HEK293T (cell line): ENCODE data around the gene SH3BP5.
A peak's percentile ranks its signal among the peaks of the same experiment; 100 is the strongest.

Experiments used
- CTCF ChIA-PET: fragments of 350-600 bp; formaldehyde crosslinking; extraction: SDS; loops from one replicate; lab custom pipeline; 2021; ENCODE audit warnings: antibody characterized with exemption, inconsistent platforms; lab: Yijun Ruan, JAX
- POLR2A ChIA-PET: fragments of 350-600 bp; formaldehyde crosslinking; extraction: SDS; loops from one replicate; lab custom pipeline; 2020; ENCODE audit warnings: antibody characterized with exemption, inconsistent platforms; lab: Yijun Ruan, JAX
- DNase-seq: peaks from one replicate; pipeline ENCODE4 v3.0.0; 2012; ENCODE audit warnings: mixed read lengths; ENCODE audit errors: extremely low spot score
- ARNT ChIP-seq: fragments of 450-650 bp; IDR thresholded peaks from 2 replicates; pipeline ENCODE4 v1.6.1; 2017; ENCODE audit warnings: mild to moderate bottlenecking
- BHLHE40 ChIP-seq: fragments of 450-650 bp; IDR thresholded peaks from 2 replicates; pipeline ENCODE4 v1.6.1; 2016; ENCODE audit warnings: mild to moderate bottlenecking, moderate library complexity, borderline replicate concordance
- CTBP1 ChIP-seq: fragments of 450-650 bp; IDR thresholded peaks from 2 replicates; pipeline ENCODE4 v1.6.1; 2016; ENCODE audit warnings: borderline replicate concordance
- ELF4 ChIP-seq: fragments of 450-650 bp; IDR thresholded peaks from 2 replicates; pipeline ENCODE4 v1.6.1; 2017; ENCODE audit warnings: antibody characterized with exemption
- FOXA1 ChIP-seq: fragments of 450-650 bp; IDR thresholded peaks from 2 replicates; pipeline ENCODE4 v1.6.1; 2016; ENCODE audit warnings: mild to moderate bottlenecking
- FOXK2 ChIP-seq: fragments of 450-650 bp; IDR thresholded peaks from 2 replicates; pipeline ENCODE4 v1.6.1; 2016; ENCODE audit warnings: mild to moderate bottlenecking
- FOXM1 ChIP-seq: fragments of 450-650 bp; IDR thresholded peaks from 2 replicates; pipeline ENCODE4 v1.6.1; 2017; ENCODE audit warnings: mild to moderate bottlenecking, borderline replicate concordance
- HDGF ChIP-seq: fragments of 450-650 bp; IDR thresholded peaks from 2 replicates; pipeline ENCODE4 v1.6.1; 2017; ENCODE audit warnings: antibody characterized with exemption, borderline replicate concordance
- L3MBTL2 ChIP-seq: fragments of 450-650 bp; conservative IDR thresholded peaks from 2 replicates; pipeline ENCODE4 v1.6.1; 2016; ENCODE audit warnings: mild to moderate bottlenecking
- LEF1 ChIP-seq: fragments of 450-650 bp; IDR thresholded peaks from 2 replicates; pipeline ENCODE4 v1.6.1; 2017; ENCODE audit warnings: mild to moderate bottlenecking, borderline replicate concordance
- NFRKB ChIP-seq: fragments of 450-650 bp; IDR thresholded peaks from 2 replicates; pipeline ENCODE4 v1.6.1; 2016; ENCODE audit warnings: mild to moderate bottlenecking, moderate library complexity
- PKNOX1 ChIP-seq: fragments of 450-650 bp; IDR thresholded peaks from 2 replicates; pipeline ENCODE4 v1.6.1; 2016
- SP1 ChIP-seq: fragments of 450-650 bp; IDR thresholded peaks from 2 replicates; pipeline ENCODE4 v1.6.1; 2017
- SUZ12 ChIP-seq: fragments of 450-650 bp; IDR thresholded peaks from 2 replicates; pipeline ENCODE4 v1.6.1; 2016; ENCODE audit warnings: mild to moderate bottlenecking
- TARDBP ChIP-seq: fragments of 450-650 bp; IDR thresholded peaks from 2 replicates; pipeline ENCODE4 v1.6.1; 2016
- ZNF384 ChIP-seq: fragments of 450-650 bp; IDR thresholded peaks from 2 replicates; pipeline ENCODE4 v1.6.1; 2016

The SH3BP5 gene

GRCh38 chr3:15271785-15272381 is 60.5 kb downstream of the SH3BP5 start:
- TF ChIP-seq ZNF384 (no peak), ARNT (no peak), HDGF (no peak), CTBP1 (no peak), LEF1 (no peak)
- ChIA-PET CTCF (interaction anchor here (0.6 to 1.2 kb wide), 2 partner anchors 90 to 164 kb away, joined by 3 to 5 read pairs; no protein-coding TSS in a partner anchor), POLR2A (no interaction called here)
- DNase-seq, result no peak

- ChIA-PET POLR2A (no interaction called here), CTCF (no interaction called here)
Observed at GRCh38 chr3:15271030-15271429, 61.4 kb downstream of the SH3BP5 start.

GRCh38 chr3:15269091-15269989 is 63.0 kb downstream of the SH3BP5 start:
- CTCF ChIA-PET, result interaction anchor here (0.7 to 1.8 kb wide), 5 partner anchors 10 to 136 kb away, joined by 3 to 12 read pairs (median 6); partner anchors contain the start of gene SH3BP5
- POLR2A ChIA-PET, result interaction anchor here (1.6 kb wide), 1 partner anchor 170 kb away, joined by 5 read pairs; the partner anchor contains the start of gene RBSN
- DNase-seq, result peak; percentile 27
- TF ChIP-seq SP1 (no peak), PKNOX1 (no peak), TARDBP (no peak), CTBP1 (no peak), ARNT (no peak), L3MBTL2 (no peak), HDGF (no peak), FOXA1 (no peak), FOXM1 (no peak), LEF1 (no peak), NFRKB (no peak), SUZ12 (no peak), ELF4 (no peak), ZNF384 (no peak), BHLHE40 (no peak), FOXK2 (no peak)

More at GRCh38 chr3:15271030-15271429, 61.4 kb downstream of the SH3BP5 start:
- TF ChIP-seq SUZ12 (no peak), NFRKB (no peak), FOXA1 (no peak), FOXK2 (no peak), LEF1 (no peak), FOXM1 (no peak), TARDBP (no peak), CTBP1 (no peak), ARNT (no peak), PKNOX1 (no peak), SP1 (no peak), ELF4 (no peak), HDGF (no peak)
- no peak for DNase-seq

GRCh38 chr3:15268033-15268631 is 64.3 kb downstream of the SH3BP5 start:
- DNase-seq, result peak; percentile 83
- no peak for TF ChIP-seq SUZ12
- TF ChIP-seq PKNOX1, result no peak
- TF ChIP-seq TARDBP, result no peak
- TF ChIP-seq SP1, result no peak
- no peak for TF ChIP-seq LEF1
- TF ChIP-seq CTBP1, result no peak
- no peak for TF ChIP-seq NFRKB
- no peak for TF ChIP-seq HDGF
- no peak for TF ChIP-seq FOXA1
- TF ChIP-seq FOXM1, result no peak
- no peak for TF ChIP-seq L3MBTL2
- TF ChIP-seq ARNT, result no peak
- POLR2A ChIA-PET, result interaction anchor here (0.9 to 1.6 kb wide), 3 partner anchors 62 to 169 kb away, joined by 3 to 5 read pairs (median 3); partner anchors contain the start of genes CAPN7 and RBSN
- CTCF ChIA-PET, result interaction anchor here (0.6 to 2.0 kb wide), 26 partner anchors 10 to 344 kb away, joined by 3 to 12 read pairs (median 3); partner anchors contain the start of gene SH3BP5

- POLR2A ChIA-PET, result interaction anchor here (1.3 to 1.6 kb wide), 2 partner anchors 63 to 168 kb away, joined by 3 to 5 read pairs; partner anchors contain the start of gene RBSN
- no peak for TF ChIP-seq L3MBTL2
- no peak for TF ChIP-seq HDGF
- no peak for TF ChIP-seq SP1
- no peak for TF ChIP-seq NFRKB
- TF ChIP-seq ELF4, result no peak
- no peak for TF ChIP-seq PKNOX1
- no peak for TF ChIP-seq CTBP1
- no peak for TF ChIP-seq ARNT
- no peak for TF ChIP-seq BHLHE40
- no peak for TF ChIP-seq FOXA1
- no peak for TF ChIP-seq FOXK2
- CTCF ChIA-PET, result interaction anchor here (0.6 to 2.0 kb wide), 23 partner anchors 9 to 328 kb away, joined by 3 to 12 read pairs (median 4); partner anchors contain the start of gene SH3BP5
- no peak for DNase-seq
Observed at GRCh38 chr3:15267502-15267901, 64.9 kb downstream of the SH3BP5 start.
